Naive thymus-derived CD8-positive, alpha-beta T cell (primary cell): ENCODE results near the gene SMIM22. TPM values are rescaled to one million over a fixed set of nuclear protein-coding genes. Genes with fewer than 3 reads are reported as not detected.
A peak's percentile ranks its signal among the peaks of the same experiment; 100 is the strongest.
"Not testable (repeated sequence)": the region's sequence is repeated elsewhere in the genome, so short reads cannot be mapped to it uniquely, and the experiment has no call there.

Experiments used
- ATAC-seq, 2 donors: fragments of 150-1000 bp; cut with Tn5 transposase in 1 of 2; sonication (Bioruptor Pico), chemical (Tn5 transposase) in 1 of 2; 1 replicate in 1 of 2; 2 replicates in 1 of 2; pipeline ENCODE4 v1.10.0; 2021; ENCODE audit warnings: mild to moderate bottlenecking in 2 of 2, moderate library complexity in 2 of 2
- POLR2A ChIA-PET: fragments of 350-600 bp; sonication (Branson Sonifier 250); formaldehyde crosslinking; loops from one replicate; lab custom pipeline; 2021; ENCODE audit warnings: antibody characterized with exemption; lab: Charles Lee
- DNase-seq, 10 donors: peaks; one replicate each; pipeline versions ENCODE4 v3.0.0 to v3.0.0-alpha.2; 2020 to 2022
- H3K27ac Mint-ChIP-seq, 10 donors: one replicate each; pipeline ENCODE4 v1.8.0; 2020 to 2022; ENCODE audit warnings: mild to moderate bottlenecking in 10 of 10, mixed read lengths in 10 of 10, moderate library complexity in 4 of 10, inconsistent platforms in 1 of 10
- H3K27me3 Mint-ChIP-seq, 5 donors: one replicate each; pipeline ENCODE4 v1.8.0; 2021 to 2022; ENCODE audit warnings: mixed read lengths in 5 of 5
- H3K36me3 Mint-ChIP-seq, 3 donors: one replicate each; pipeline ENCODE4 v1.8.0; 2020 to 2022; ENCODE audit warnings: mixed read lengths in 3 of 3, mild to moderate bottlenecking in 2 of 3, inconsistent platforms in 1 of 3
- H3K4me1 Mint-ChIP-seq, 4 donors: one replicate each; pipeline ENCODE4 v1.8.0; 2021 to 2022; ENCODE audit warnings: mixed read lengths in 4 of 4
- H3K4me3 Mint-ChIP-seq, 10 donors: one replicate each; pipeline ENCODE4 v1.8.0; 2020 to 2022; ENCODE audit warnings: mild to moderate bottlenecking in 10 of 10, mixed read lengths in 10 of 10, moderate library complexity in 6 of 10, inconsistent platforms in 1 of 10
- H3K9me3 Mint-ChIP-seq, 9 donors: one replicate each; pipeline ENCODE4 v1.8.0; 2020 to 2022; ENCODE audit warnings: mixed read lengths in 9 of 9, mild to moderate bottlenecking in 3 of 9, inconsistent platforms in 1 of 9, moderate library complexity in 1 of 9
- polyA plus RNA-seq, 3 donors: library from polyadenylated mRNA; unstranded; fragments of 300-500 nt; fragmentation: Illumina TruSeq; gene quantifications; one replicate each; pipeline ENCODE4 v1.2.3, GENCODE V29; 2021
- total RNA-seq, 8 experiments: library from RNA in 2 of 8; stranded (reverse) in 2 of 8; gene quantifications; one replicate each; pipeline ENCODE4 v1.2.3 and lab custom pipeline; 2021 to 2026

Gene SMIM22
- total and polyA plus RNA-seq, 5 experiments from 2014 or later: not detected

GRCh38 chr16:4772351-4772750, 22.8 kb upstream of the SMIM22 start:
- POLR2A ChIA-PET: interaction anchor here (0.6 to 1.6 kb wide), 3 partner anchors 14 to 156 kb away, joined by 4 to 8 read pairs (median 5); no protein-coding TSS in a partner anchor
- H3K36me3 Mint-ChIP-seq: no peaks in the 10 kb centered on the region
- H3K27me3 Mint-ChIP-seq: no peaks in the 10 kb centered on the region

GRCh38 chr16:4775005-4775404, 20.2 kb upstream of the SMIM22 start:
- Mint-ChIP-seq H3K9me3 (no peaks in the 10 kb centered on the region), H3K27me3 (no peaks in the 10 kb centered on the region), H3K4me3 (no peak overlapping the region), H3K36me3 (no peaks in the 10 kb centered on the region), H3K4me1 (no peaks in the 10 kb centered on the region), H3K27ac (no peak overlapping the region)
- POLR2A ChIA-PET: no interaction called here
- ATAC-seq (no peak), DNase-seq (no peak)

More at GRCh38 chr16:4772351-4772750, 22.8 kb upstream of the SMIM22 start:
- no peak overlapping the region for H3K27ac Mint-ChIP-seq
- no peaks in the 10 kb centered on the region for H3K9me3 Mint-ChIP-seq
- no peak overlapping the region for H3K4me3 Mint-ChIP-seq
- peaks cover 9 to 17% (median 14%) of the 10 kb centered on the region in 4 donors for H3K4me1 Mint-ChIP-seq
- DNase-seq (no peak), ATAC-seq (no peak)

DNA sequence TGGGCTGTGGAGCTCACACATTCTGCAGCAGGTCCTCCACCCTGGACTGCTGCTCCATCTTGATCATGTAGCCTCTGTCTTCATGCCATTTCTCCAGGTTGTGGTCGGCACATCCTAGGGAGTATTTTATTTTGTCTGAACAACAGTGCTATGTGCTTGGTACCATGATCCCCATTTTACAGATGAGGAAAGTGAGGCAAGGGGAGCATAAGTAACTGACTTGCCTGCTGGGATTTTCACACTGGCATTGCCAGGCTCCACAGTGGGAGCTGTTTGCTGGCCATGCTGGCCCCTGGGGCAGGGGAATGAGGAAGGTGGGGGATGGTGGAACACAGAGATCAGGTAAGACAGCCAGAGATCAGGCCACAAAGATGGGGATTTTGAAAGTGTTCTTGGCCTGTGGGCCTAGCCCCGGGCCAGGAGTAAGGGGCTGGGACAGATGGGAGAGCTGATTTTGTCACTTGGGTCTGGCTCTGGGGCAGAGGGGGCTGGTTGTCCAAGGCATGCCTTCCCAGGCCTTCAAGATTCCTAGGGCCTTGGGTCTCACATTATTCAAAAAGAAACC, 18.9 kb upstream of the SMIM22 start:
- POLR2A ChIA-PET: interaction anchor here (0.6 kb wide), 1 partner anchor 217 kb away, joined by 7 read pairs; no protein-coding TSS in a partner anchor
- Mint-ChIP-seq H3K4me1 (no peaks in the 10 kb centered on the region), H3K27me3 (no peaks in the 10 kb centered on the region)

GRCh38 chr16:4777339-4778049, 17.7 kb upstream of the SMIM22 start:
- Mint-ChIP-seq H3K36me3 (no peaks in the 10 kb centered on the region), H3K9me3 (no peaks in the 10 kb centered on the region), H3K4me3 (no peak overlapping the region), H3K27me3 (no peaks in the 10 kb centered on the region), H3K4me1 (no peaks in the 10 kb centered on the region), H3K27ac (no peak overlapping the region)
- POLR2A ChIA-PET: no interaction called here
- no peak for ATAC-seq
- DNase-seq: no peak

More for the DNA sequence above, 18.9 kb upstream of the SMIM22 start:
- Mint-ChIP-seq H3K9me3 (no peaks in the 10 kb centered on the region), H3K4me3 (no peak overlapping the region), H3K36me3 (no peaks in the 10 kb centered on the region), H3K27ac (peak overlapping the region in 1 of 10 donors; percentile 27)
- DNase-seq (no peak), ATAC-seq (no peak)

- H3K36me3 Mint-ChIP-seq: no peaks in the 10 kb centered on the region
- no peaks in the 10 kb centered on the region for H3K27me3 Mint-ChIP-seq
- H3K9me3 Mint-ChIP-seq: no peaks in the 10 kb centered on the region
- ATAC-seq (no peak), DNase-seq (no peak)
- POLR2A ChIA-PET: no interaction called here
- H3K4me3 Mint-ChIP-seq: no peak overlapping the region
- no peaks in the 10 kb centered on the region for H3K4me1 Mint-ChIP-seq
- no peak overlapping the region for H3K27ac Mint-ChIP-seq
Measured at GRCh38 chr16:4778050-4778392, 17.1 kb upstream of the SMIM22 start.

- ATAC-seq: no peak
- no peaks in the 10 kb centered on the region for H3K36me3 Mint-ChIP-seq
- no peaks in the 10 kb centered on the region for H3K9me3 Mint-ChIP-seq
- no peaks in the 10 kb centered on the region for H3K27me3 Mint-ChIP-seq
- DNase-seq: no peak
- no peak overlapping the region for H3K27ac Mint-ChIP-seq
- no peaks in the 10 kb centered on the region for H3K4me1 Mint-ChIP-seq
- POLR2A ChIA-PET: no interaction called here
- no peak overlapping the region for H3K4me3 Mint-ChIP-seq
Measured at GRCh38 chr16:4780235-4780634, 14.9 kb upstream of the SMIM22 start.

GRCh38 chr16:4783251-4783950, 11.8 kb upstream of the SMIM22 start:
- Mint-ChIP-seq H3K27me3 (no peaks in the 10 kb centered on the region), H3K27ac (peak overlapping the region in 2 of 10 donors; percentile 7 to 24), H3K9me3 (no peaks in the 10 kb centered on the region), H3K4me3 (no peak overlapping the region), H3K4me1 (no peaks in the 10 kb centered on the region), H3K36me3 (no peaks in the 10 kb centered on the region)
- no peak for ATAC-seq
- POLR2A ChIA-PET: no interaction called here
- no peak for DNase-seq

DNA sequence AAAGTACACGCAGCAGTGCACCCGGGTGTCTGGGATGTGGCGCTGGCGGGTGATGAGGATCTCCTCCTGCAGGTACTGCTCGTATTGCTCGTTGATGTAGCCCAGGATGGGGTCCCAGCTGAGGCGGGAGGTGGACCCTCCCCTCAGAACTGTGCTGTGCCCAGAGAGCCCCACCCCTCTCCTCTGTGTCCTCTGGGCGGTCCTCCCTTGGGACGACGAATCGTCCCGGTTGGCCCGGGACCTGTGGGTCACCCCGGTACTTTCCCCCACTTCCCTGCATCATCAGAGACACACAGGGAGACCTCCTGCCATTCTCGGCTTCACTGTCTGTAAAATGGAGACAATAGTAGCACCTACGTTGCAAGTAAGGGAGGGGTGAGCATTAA, 11.2 kb upstream of the SMIM22 start:
- DNase-seq (no peak), ATAC-seq (no peak)

GRCh38 chr16:4784444-4784987, 10.7 kb upstream of the SMIM22 start:
- H3K27me3 Mint-ChIP-seq, ATAC-seq, DNase-seq, H3K27ac Mint-ChIP-seq, H3K9me3 Mint-ChIP-seq, POLR2A ChIA-PET, H3K4me1 Mint-ChIP-seq, H3K36me3 Mint-ChIP-seq, H3K4me3 Mint-ChIP-seq: not testable (repeated sequence)

More for the DNA sequence above, 11.2 kb upstream of the SMIM22 start:
- Mint-ChIP-seq H3K4me1 (no peaks in the 10 kb centered on the region), H3K4me3 (no peak overlapping the region), H3K36me3 (no peaks in the 10 kb centered on the region), H3K9me3 (no peaks in the 10 kb centered on the region), H3K27ac (no peak overlapping the region), H3K27me3 (no peaks in the 10 kb centered on the region)
- POLR2A ChIA-PET: no interaction called here

DNA sequence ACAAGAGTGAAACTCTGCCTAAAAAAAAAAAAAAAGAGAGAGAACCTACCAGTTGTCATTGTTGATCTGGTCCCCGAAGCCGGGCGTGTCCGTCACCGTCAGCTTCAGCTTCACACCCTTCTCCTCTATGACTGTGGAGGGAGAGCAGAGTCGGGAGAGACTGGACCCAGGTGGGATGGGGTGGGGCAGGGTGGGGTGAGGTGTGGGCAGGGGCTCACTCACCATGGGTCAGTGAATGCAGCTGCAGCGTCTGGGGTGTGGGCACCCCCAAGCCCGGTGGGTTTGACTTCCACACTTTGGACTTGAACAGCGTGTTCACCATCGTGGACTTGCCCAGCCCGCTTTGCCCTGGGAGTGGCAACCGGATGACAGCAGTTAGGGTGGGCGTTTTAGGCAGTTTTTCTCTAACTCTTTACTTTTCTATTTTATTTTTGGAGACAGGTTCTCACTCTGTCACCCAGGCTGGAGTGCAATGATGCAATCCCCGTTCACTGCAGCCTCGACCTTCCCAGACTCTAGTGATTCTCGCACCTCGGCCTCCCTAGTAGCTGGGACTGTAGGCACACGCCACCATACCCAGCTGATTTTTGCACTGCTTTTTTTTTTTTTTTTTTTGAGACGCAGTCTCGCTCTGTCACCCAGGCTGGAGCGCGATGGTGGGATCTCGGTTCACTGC, 9.3 kb upstream of the SMIM22 start:
- peak overlapping the region in 1 of 10 donors; percentile 68 for H3K27ac Mint-ChIP-seq
- no peaks in the 10 kb centered on the region for H3K36me3 Mint-ChIP-seq
- no peaks in the 10 kb centered on the region for H3K9me3 Mint-ChIP-seq
- H3K4me1 Mint-ChIP-seq: no peaks in the 10 kb centered on the region
- no peak for ATAC-seq
- POLR2A ChIA-PET: no interaction called here
- peaks cover 0 to under 1% (median 0%) of the 10 kb centered on the region in 5 donors for H3K27me3 Mint-ChIP-seq
- no peak for DNase-seq
- no peak overlapping the region for H3K4me3 Mint-ChIP-seq

GRCh38 chr16:4787068-4787467, 8.1 kb upstream of the SMIM22 start:
- Mint-ChIP-seq H3K9me3 (no peaks in the 10 kb centered on the region), H3K27me3 (peaks cover 0 to 3% (median 0%) of the 10 kb centered on the region in 5 donors), H3K27ac (no peak overlapping the region), H3K4me1 (no peaks in the 10 kb centered on the region), H3K4me3 (no peak overlapping the region), H3K36me3 (no peaks in the 10 kb centered on the region)
- no peak for DNase-seq
- no peak for ATAC-seq
- POLR2A ChIA-PET: interaction anchor here (1.0 kb wide), 1 partner anchor 9 kb away, joined by 3 read pairs; no protein-coding TSS in a partner anchor

DNA sequence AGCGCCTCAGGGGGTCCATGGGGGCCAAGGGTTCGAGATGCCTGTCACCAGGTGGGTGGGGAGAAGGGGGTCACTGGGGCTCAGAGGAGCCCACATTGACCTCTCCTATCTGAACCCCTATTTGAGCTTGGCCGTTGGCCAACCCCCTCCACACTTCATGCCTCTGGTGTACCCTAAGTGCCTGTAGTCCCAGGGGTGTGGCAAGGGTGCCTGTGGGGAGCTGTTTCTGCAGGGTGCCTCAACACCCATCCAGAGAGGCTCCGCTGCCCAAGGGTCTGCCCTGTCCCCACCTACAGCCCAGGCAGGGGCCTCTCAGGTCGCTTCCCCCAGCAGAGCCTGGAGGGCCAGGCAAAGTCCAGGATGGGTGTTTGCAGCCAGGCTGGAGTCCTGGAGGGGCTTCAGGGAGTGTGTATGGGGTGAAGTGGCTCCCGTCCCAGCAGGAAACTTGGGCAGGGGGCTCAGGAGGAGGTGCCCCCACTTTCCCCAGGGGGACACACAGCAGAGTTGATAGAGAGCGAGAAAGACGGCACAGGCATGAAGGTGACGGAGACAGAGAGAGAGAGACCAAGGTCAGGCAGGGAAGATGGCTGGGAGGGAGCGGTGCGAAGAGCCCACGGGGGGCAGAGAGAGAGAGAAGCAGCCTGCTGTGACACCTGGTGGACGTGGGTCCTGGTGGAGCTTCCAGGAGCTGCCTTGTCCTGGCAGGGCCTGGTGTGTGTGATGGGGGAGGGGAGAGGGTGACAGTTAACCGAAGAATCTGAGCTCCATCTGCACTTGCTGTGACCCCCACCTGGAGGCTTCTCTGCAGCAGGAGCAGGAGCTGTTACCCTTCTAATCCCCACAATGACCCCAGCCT, 7.3 kb upstream of the SMIM22 start, which contains the start of gene SEPTIN12:
Gene SEPTIN12, minus strand, starts transcription at position 719 of the 856 bp plus-strand sequence. Its CDS starts 700 bp downstream, at position 19.
- peak within 1 kb of the TSS in 1 of 10 donors; percentile 73 for H3K27ac Mint-ChIP-seq
- POLR2A ChIA-PET: interaction anchor here (1.0 kb wide), 1 partner anchor 8 kb away, joined by 3 read pairs; no protein-coding TSS in a partner anchor
- H3K36me3 Mint-ChIP-seq: no peaks in the 10 kb centered on the region
- H3K9me3 Mint-ChIP-seq: no peaks in the 10 kb centered on the region
- DNase-seq (no peak), ATAC-seq (no peak)
- no peak within 1 kb of the TSS for H3K4me3 Mint-ChIP-seq
- peaks cover 0 to 3% (median 0%) of the 10 kb centered on the region in 5 donors for H3K27me3 Mint-ChIP-seq
- no peaks in the 10 kb centered on the region for H3K4me1 Mint-ChIP-seq
